Nephron (organoid): ENCODE data around the gene SRRM3.
"Not testable (repeated sequence)": the region's sequence is repeated elsewhere in the genome, so short reads cannot be mapped to it uniquely, and the experiment has no call there.

ENCODE experiments used
- H3K27ac Mint-ChIP-seq, 3 experiments: 2 replicates each; pipeline ENCODE4 v1.8.0; 2020; ENCODE audit warnings: mixed read lengths in 3 of 3, mild to moderate bottlenecking in 2 of 3, moderate library complexity in 1 of 3
- H3K27me3 Mint-ChIP-seq: 2 replicates; pipeline ENCODE4 v1.8.0; 2021; ENCODE audit warnings: low read depth, mild to moderate bottlenecking, moderate library complexity, mixed read lengths
- H3K36me3 Mint-ChIP-seq: 2 replicates; pipeline ENCODE4 v1.8.0; 2020; ENCODE audit warnings: low read depth, mixed read lengths
- H3K4me1 Mint-ChIP-seq: 2 replicates; pipeline ENCODE4 v1.8.0; 2020; ENCODE audit warnings: mixed read lengths
- H3K4me3 Mint-ChIP-seq, 3 experiments: 2 replicates each; pipeline ENCODE4 v1.8.0; 2020; ENCODE audit warnings: mild to moderate bottlenecking in 3 of 3, mixed read lengths in 3 of 3, moderate library complexity in 2 of 3
- H3K9me3 Mint-ChIP-seq: 2 replicates; pipeline ENCODE4 v1.8.0; 2020; ENCODE audit warnings: mixed read lengths
- TF ChIP-seq, protein P1 (sequence below), 3 experiments: fragments of 200-600 bp; sonication (generic); IDR thresholded peaks; one replicate each; pipeline ENCODE4 v1.5.0; 2021; ENCODE audit warnings: antibody characterized with exemption in 3 of 3; ENCODE audit not compliant: unreplicated experiment in 3 of 3

The SRRM3 gene

DNA sequence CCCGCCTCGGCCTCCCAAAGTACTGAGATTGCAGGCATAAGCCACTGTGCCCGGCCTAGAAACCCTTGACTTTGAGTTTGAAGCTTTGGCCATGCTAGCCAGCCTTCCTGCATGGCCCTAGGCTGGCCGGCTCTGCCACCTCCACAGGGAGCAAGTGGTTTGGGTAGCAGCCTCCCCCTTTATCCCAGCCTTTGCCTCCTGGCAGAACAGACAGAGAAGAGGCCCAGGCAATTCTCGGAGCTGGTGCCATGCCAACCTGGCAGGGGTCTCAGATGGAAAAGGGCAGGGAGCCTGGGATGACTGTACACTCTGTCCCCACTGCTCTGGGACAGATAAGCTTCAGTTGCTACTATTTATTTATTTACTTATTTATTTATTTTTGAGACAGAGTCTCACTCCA is 39.4 kb downstream of the SRRM3 start:
- TF ChIP-seq, protein P1, sequence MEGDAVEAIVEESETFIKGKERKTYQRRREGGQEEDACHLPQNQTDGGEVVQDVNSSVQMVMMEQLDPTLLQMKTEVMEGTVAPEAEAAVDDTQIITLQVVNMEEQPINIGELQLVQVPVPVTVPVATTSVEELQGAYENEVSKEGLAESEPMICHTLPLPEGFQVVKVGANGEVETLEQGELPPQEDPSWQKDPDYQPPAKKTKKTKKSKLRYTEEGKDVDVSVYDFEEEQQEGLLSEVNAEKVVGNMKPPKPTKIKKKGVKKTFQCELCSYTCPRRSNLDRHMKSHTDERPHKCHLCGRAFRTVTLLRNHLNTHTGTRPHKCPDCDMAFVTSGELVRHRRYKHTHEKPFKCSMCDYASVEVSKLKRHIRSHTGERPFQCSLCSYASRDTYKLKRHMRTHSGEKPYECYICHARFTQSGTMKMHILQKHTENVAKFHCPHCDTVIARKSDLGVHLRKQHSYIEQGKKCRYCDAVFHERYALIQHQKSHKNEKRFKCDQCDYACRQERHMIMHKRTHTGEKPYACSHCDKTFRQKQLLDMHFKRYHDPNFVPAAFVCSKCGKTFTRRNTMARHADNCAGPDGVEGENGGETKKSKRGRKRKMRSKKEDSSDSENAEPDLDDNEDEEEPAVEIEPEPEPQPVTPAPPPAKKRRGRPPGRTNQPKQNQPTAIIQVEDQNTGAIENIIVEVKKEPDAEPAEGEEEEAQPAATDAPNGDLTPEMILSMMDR (IDR thresholded peaks at IDR 0.05; ENCODE audit: unreplicated experiment in 3 of 3): no peak
- Mint-ChIP-seq H3K4me1 (no peaks in the 10 kb centered on the region), H3K36me3 (no peaks in the 10 kb centered on the region), H3K4me3 (no peak overlapping the region), H3K27me3 (peaks cover 47% of the 10 kb centered on the region), H3K9me3 (peaks cover 4% of the 10 kb centered on the region), H3K27ac (no peak overlapping the region)

DNA sequence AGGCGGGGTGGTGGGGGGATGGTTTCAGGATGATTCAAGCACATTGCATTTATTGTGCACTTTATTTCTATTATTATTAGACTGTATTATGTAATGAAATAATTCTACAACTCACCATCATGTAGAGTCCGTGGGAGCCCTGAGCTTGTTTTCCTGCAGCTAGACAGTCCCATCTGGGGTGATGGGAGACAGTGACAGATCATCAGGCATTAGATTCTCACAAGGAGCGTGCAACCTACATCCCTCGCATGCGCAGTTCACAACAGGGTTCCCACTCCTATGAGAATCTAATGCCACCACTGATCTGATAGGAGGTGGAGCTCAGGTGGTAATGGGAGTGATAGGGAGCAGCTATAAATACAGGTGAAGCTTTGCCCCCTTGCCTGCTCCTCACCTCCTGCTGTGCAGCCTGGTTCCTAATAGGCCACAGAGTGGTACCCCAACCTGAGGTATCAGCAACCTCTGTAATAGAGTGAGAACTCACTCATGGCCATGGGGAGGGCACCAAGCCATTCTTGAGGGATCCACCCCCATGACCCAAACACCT is 40.9 kb downstream of the SRRM3 start:
- not testable (repeated sequence) for H3K4me1 Mint-ChIP-seq, H3K36me3 Mint-ChIP-seq, H3K9me3 Mint-ChIP-seq, H3K27ac Mint-ChIP-seq, H3K4me3 Mint-ChIP-seq
- H3K27me3 Mint-ChIP-seq: peaks cover 38% of the 10 kb centered on the region

DNA sequence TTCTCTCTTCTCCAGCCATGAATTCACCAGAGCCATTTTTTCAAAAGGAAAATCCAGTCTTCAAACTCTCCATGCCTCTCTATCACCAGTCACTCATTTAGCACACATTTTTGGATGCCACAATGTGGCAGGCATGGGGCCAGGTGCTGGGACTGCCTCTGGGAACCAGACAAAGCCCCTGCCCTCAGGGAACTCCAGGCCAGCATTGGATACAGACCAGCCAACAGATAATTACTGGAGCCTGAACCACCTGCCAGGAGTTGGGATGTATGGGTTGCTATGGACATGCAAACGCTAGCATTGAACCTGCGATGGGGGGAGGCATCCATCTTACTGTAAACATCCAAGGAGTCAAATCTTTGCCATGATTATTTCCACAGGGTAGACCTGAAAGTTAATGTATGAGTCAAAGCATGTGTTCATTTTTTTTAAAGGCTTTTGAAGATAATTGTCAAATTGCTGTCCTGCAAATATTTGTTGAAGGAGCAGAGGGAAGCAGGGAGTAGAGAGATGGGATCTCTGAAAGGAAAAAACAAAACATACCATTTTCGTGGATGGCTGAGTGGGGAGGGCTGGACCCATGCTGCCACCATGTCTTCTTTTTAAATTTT is 43.2 kb downstream of the SRRM3 start:
- H3K36me3 Mint-ChIP-seq: no peaks in the 10 kb centered on the region
- H3K4me3 Mint-ChIP-seq: no peak overlapping the region
- no peak overlapping the region for H3K27ac Mint-ChIP-seq
- H3K9me3 Mint-ChIP-seq: peaks cover 4% of the 10 kb centered on the region
- H3K27me3 Mint-ChIP-seq: peaks cover 19% of the 10 kb centered on the region
- TF ChIP-seq, protein P1 (IDR thresholded peaks at IDR 0.05; ENCODE audit: unreplicated experiment in 3 of 3): no peak
- H3K4me1 Mint-ChIP-seq: no peaks in the 10 kb centered on the region

DNA sequence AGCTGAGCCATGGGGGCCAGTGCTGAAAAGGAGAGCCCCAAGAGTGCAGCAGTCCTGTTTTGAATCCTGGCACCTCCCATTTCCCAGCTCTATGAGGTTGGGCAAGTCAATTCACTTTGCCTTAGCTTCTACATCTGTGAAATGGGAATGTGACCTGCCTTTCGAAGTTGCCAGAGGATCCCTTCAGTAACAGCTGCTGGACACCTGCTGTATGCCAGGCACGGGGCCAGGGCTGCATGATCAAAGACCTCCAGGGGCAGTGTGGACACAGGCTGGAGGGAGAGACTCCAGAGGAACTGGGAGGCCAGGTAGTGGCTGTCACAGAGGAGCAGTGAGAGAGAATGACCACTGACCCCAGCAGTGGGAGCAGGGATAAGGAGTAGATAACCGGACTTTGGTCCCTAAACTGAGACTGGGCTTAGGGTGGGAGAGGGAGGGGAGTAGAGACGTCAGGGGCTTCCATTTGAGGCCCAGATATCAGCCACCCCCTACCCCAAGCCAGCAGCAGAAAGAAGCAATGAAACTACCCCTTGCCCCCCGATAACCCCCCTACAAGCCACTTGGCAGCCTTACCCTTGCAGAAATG is 45.2 kb downstream of the SRRM3 start:
- H3K27me3 Mint-ChIP-seq: peaks cover 14% of the 10 kb centered on the region
- peaks cover 2% of the 10 kb centered on the region for H3K9me3 Mint-ChIP-seq
- H3K4me3 Mint-ChIP-seq: no peak overlapping the region
- H3K27ac Mint-ChIP-seq: no peak overlapping the region
- no peaks in the 10 kb centered on the region for H3K36me3 Mint-ChIP-seq
- TF ChIP-seq, protein P1 (IDR thresholded peaks at IDR 0.05; ENCODE audit: unreplicated experiment in 3 of 3): no peak
- H3K4me1 Mint-ChIP-seq: no peaks in the 10 kb centered on the region

DNA sequence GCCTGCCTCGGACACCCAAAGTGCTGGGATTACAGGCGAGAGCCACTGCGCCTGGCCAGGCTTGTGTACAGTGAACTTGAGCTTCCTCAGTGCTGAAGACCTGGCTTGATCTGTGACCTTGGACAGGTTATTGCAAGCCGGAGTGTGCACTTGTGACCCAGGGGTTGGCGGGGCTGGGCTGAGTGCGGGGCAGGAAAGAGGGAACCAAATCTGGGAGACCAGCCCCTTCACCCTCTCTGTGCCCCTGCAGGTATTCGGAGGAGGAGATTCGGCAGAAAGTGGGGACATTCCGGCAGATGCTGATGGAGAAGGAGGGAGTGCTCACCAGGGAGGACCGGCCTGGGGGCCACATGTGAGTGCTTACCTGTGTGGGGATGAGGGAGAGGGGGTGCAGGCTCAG is 46.2 kb downstream of the SRRM3 start:
- no peak overlapping the region for H3K27ac Mint-ChIP-seq
- no peaks in the 10 kb centered on the region for H3K36me3 Mint-ChIP-seq
- H3K9me3 Mint-ChIP-seq: no peaks in the 10 kb centered on the region

DNA sequence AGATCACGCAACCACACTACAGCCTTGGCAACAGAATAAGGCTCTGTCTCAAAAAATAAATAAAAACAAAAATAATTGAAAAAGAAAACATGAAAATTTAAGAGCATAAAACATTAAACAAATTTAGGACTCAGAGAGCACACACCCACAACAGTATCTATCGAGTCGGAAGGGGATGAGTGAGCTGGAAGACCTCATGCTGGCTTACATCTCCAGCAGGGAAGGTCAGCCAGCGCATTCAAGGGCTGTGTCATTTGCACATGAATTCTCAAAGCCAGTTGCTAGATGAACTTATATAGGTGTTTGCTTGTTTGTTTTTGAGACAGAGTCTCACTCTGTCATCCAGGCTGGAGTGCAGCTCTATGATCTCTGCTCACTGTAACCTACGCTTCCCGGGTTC is 50.3 kb downstream of the SRRM3 start:
- no peak overlapping the region for H3K4me3 Mint-ChIP-seq
- TF ChIP-seq, protein P1 (IDR thresholded peaks at IDR 0.05; ENCODE audit: unreplicated experiment in 3 of 3): no peak
- peaks cover 11% of the 10 kb centered on the region for H3K27me3 Mint-ChIP-seq
- H3K36me3 Mint-ChIP-seq: no peaks in the 10 kb centered on the region
- no peak overlapping the region for H3K27ac Mint-ChIP-seq
- no peaks in the 10 kb centered on the region for H3K4me1 Mint-ChIP-seq
- H3K9me3 Mint-ChIP-seq: no peaks in the 10 kb centered on the region

More for the DNA sequence above, 46.2 kb downstream of the SRRM3 start:
- peaks cover 11% of the 10 kb centered on the region for H3K27me3 Mint-ChIP-seq
- H3K4me3 Mint-ChIP-seq: no peak overlapping the region
- TF ChIP-seq, protein P1 (IDR thresholded peaks at IDR 0.05; ENCODE audit: unreplicated experiment in 3 of 3): no peak
- H3K4me1 Mint-ChIP-seq: no peaks in the 10 kb centered on the region
